H1 (cell line): ENCODE measurements around the gene FBXO45. TPM values are rescaled to one million over a fixed set of nuclear protein-coding genes. Genes with fewer than 3 reads are reported as not detected.

Source experiments
- BRCA1 ChIP-seq: IDR thresholded peaks from 2 replicates; pipeline ENCODE4 v1.6.1; 2012; ENCODE audit warnings: low read depth, low read length, improper control_type of control experiment
- CHD7 ChIP-seq: fragments of 300-600 bp; sonication (generic); IDR thresholded peaks from 2 replicates; pipeline ENCODE4 v1.7.1; 2012; ENCODE audit warnings: low read length, moderate library complexity, mild to moderate bottlenecking, inconsistent platforms; ENCODE audit not compliant: insufficient replicate concordance
- CTCF ChIP-seq, 3 experiments: IDR thresholded peaks; 1 replicate in 2 of 3; 2 replicates in 1 of 3; pipeline versions ENCODE4 v1.5.1 to v1.6.1; 2011; ENCODE audit warnings: low read length in 3 of 3, mild to moderate bottlenecking in 3 of 3, inconsistent platforms in 2 of 3, low read depth in 1 of 3, moderate library complexity in 1 of 3; ENCODE audit not compliant: insufficient read depth in 1 of 3; ENCODE audit errors: control extremely low read depth in 1 of 3
- MAFK ChIP-seq: IDR thresholded peaks from 2 replicates; pipeline ENCODE4 v1.6.1; 2012; ENCODE audit warnings: low read depth, mild to moderate bottlenecking, improper control_type of control experiment, low read length
- RAD21 ChIP-seq, 2 experiments: IDR thresholded peaks in 1 of 2; conservative IDR thresholded peaks in 1 of 2; 2 replicates each; pipeline ENCODE4 v1.6.1; 2011; ENCODE audit warnings: low read depth in 2 of 2, low read length in 2 of 2, improper control_type of control experiment in 1 of 2, inconsistent platforms in 1 of 2, mild to moderate bottlenecking in 1 of 2, moderate library complexity in 1 of 2
- SIRT6 ChIP-seq: IDR thresholded peaks from one replicate; pipeline ENCODE4 v1.7.1; 2012; ENCODE audit warnings: low read length, inconsistent platforms
- TCF12 ChIP-seq: IDR thresholded peaks from 2 replicates; pipeline ENCODE4 v1.6.1; 2011; ENCODE audit warnings: low read depth, mild to moderate bottlenecking, low read length
- TEAD4 ChIP-seq: IDR thresholded peaks from 2 replicates; pipeline ENCODE4 v1.6.1; 2012; ENCODE audit warnings: low read depth, low read length, inconsistent platforms, mixed read lengths
- polyA plus RNA-seq, 7 experiments: library from polyadenylated mRNA; depleted of rRNA in 3 of 7; stranded (reverse) in 5 of 7; unstranded in 2 of 7; fragments of >200 nt in 5 of 7; fragments of 200-250 nt in 2 of 7; gene quantifications; 1 replicate in 5 of 7; 2 replicates in 1 of 7; 4 replicates in 1 of 7; pipeline versions ENCODE4 v1.2.1 to v1.2.3, GENCODE V29; 2011 to 2013; ENCODE audit warnings: missing spikeins in 2 of 7, mixed read lengths in 2 of 7
- total RNA-seq: library from RNA; stranded (reverse); fragmentation: NEBNext Ultra II Directional; extraction: Animal tissue kit (Norgen Biotek cat#: 25700); gene quantifications from 2 replicates; pipeline ENCODE4 v1.2.1, GENCODE V29; 2021

The FBXO45 gene
- total and polyA plus RNA-seq, 2 of the 8 experiments (the other 6 are each of a cell fraction or from before 2014, with no cell fraction given), result 5.2 to 19.4 TPM

GRCh38 chr3:196611761-196612483 lies 43.5 kb downstream of the FBXO45 start (continued):
- TF ChIP-seq CHD7 (no peak), RAD21 (IDR thresholded peaks at IDR 0.05 in 1 of 2, conservative IDR thresholded peaks at IDR 0.05 in 1 of 2; ENCODE audit: low read depth in 2 of 2, low read length in 2 of 2) (no peak), BRCA1 (no peak), TEAD4 (no peak), CTCF (IDR thresholded peaks at IDR 0.05; ENCODE audit: control extremely low read depth in 1 of 3, insufficient read depth in 1 of 3, low read depth in 1 of 3, low read length in 3 of 3) (no peak), TCF12 (no peak), SIRT6 (no peak), MAFK (no peak)
